DMS153 (cell line): Measurements from ENCODE around the gene RELT.

Experiments
- DNase-seq: peaks from one replicate; lab custom pipeline; 2025; lab: John Stamatoyannopoulos, UW

RELT gene

DNA sequence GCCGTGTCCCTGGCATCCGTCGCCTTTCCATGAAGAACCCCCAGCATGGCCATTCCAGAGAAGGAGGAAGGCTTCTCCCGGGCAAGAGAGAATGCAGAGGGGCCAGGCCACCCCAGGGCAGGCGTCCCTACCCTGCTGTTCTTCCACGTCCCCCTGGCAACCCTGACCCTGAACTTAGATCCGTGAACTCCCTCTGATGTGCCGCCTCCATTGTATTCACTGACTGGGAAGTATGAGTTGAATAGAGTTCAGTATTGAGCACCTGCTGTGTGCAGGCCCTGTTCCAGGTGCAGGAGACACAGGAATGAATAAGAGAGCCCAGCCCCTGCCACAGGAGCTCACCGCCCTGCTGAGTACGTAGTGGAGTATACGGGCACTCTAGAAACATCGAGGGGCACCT is 29.1 kb upstream of the RELT start:
- no peak for DNase-seq

- DNase-seq: no peak
Observed at GRCh38 chr11:73348838-73349237, 27.4 kb upstream of the RELT start.

- no peak for DNase-seq
Observed at GRCh38 chr11:73349633-73350032, 26.6 kb upstream of the RELT start.

- peak; percentile 34 for DNase-seq
Observed at GRCh38 chr11:73350908-73351636, 25.1 kb upstream of the RELT start.

- no peak for DNase-seq
Observed at GRCh38 chr11:73353422-73353821, 22.8 kb upstream of the RELT start.

- no peak for DNase-seq
Observed at GRCh38 chr11:73355109-73355508, 21.1 kb upstream of the RELT start.

DNA sequence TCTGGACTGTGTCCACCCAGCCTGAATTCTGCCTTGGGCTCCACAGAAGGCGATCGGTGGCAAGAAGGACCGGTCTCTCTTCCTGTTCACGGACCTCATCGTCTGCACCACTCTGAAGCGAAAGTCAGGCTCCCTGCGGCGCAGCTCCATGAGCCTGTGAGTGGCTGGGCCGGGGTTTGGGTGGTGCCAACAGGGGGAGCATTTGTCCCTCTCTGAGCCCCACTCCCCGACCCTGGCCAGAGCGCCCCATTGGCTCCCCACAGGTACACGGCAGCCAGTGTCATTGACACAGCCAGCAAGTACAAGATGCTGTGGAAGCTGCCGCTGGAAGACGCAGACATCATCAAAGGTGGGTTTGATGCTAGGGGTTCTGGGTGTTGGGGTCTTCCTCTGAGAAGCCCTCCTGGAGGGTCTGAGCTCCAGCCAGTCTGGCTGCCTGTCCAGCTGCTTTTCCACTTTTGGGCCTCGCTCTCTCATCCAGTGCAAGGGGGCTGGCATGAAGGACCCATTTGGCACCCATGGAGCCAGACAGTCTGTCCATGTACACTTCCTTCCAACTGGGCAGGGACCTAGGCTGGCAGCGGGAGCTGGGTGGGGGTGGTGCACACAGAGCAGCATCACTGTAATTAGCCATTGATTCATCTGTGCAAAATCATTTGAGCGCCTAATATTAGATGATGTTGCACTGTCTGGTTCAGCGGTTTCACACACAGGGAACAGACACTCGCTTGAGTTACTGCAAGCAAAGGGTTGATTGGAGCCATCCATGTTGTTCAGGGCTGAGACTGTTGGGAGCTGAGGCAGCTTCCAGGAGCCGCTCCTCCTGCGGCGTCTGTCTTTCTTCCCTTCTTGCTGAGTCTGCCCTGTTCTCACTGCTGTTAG is 19.0 kb upstream of the RELT start:
- DNase-seq: no peak

GRCh38 chr11:73358071-73358470 is 18.1 kb upstream of the RELT start:
- no peak for DNase-seq

- no peak for DNase-seq
Observed at GRCh38 chr11:73359341-73359740, 16.9 kb upstream of the RELT start.

GRCh38 chr11:73359930-73360742 is 16.1 kb upstream of the RELT start:
- DNase-seq: no peak

DNA sequence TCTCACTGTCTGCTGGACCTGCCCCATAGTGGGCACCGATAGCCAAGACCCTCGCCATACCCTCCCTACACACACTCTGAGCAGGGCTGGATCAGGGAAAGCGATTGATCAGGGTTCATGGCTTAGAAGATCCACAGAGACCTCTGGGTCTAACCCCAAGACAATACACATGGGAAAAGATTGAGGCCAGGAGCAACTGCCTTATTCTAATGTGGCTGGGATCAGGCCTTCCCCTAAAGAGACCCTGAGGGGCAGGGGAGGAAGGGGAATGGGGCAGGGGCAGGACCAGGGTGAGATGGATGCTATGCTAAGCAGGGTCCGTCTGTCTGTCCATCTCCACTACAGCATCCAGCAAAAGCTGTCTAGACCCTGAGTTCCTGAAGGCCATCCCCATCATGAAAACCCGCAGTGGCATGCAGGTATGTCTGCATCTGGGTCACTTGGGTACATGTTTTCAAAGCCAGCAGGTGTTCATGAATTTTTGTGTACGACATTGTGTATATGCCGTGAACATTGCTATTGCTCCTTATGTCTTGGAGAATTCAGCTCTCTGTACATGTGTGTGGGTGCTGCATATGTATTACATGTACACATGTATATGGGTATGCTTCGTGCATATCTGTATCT is 15.3 kb upstream of the RELT start:
- DNase-seq: no peak

DNA sequence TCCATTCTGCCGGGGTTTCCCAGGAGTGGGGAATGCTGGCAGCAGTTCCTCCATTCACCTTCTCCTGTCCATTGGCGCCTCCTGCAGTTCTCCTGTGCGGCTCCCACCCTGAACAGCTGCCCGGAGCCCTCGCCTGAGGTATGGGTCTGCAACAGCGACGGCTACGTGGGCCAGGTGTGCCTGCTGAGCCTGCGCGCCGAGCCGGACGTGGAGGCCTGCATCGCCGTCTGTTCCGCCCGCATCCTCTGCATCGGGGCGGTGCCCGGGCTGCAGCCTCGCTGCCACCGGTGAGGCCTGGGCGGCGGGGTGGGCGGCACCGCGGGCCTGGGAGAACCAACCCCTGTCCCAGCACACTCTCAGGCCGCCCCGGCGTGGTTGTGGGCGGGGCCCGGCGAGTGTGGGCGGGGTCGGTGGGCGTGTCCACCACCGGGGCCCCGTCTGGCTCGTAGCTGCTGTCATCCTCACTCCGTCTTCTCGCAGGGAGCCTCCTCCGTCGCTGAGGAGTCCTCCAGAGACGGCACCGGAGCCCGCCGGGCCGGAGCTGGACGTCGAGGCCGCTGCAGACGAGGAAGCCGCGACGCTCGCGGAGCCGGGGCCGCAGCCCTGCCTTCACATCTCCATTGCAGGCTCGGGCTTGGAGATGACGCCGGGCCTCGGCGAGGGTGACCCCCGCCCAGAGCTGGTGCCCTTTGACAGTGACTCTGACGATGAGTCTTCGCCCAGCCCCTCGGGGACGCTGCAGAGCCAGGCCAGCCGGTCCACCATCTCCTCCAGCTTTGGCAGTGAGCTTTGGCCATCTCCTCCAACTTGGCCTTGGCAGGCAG is 14.0 kb upstream of the RELT start:
- DNase-seq: no peak

DNA sequence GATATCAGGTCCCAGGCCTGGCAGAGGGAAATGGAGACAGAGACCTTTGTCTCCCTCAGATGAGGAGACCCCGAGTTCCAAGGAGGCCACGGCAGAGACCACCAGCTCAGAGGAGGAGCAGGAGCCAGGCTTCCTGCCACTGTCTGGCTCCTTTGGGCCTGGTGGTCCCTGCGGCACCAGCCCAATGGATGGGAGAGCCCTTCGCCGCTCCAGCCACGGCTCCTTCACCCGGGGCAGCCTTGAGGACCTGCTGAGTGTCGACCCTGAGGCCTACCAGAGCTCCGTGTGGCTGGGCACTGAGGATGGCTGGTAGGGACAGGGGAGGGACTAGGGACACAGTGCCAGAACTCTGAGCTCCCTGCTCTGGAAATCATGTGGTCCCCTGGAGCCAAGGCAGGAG is 13.1 kb upstream of the RELT start:
- no peak for DNase-seq

GRCh38 chr11:73365352-73366264 is 10.6 kb upstream of the RELT start:
- DNase-seq: no peak

DNA sequence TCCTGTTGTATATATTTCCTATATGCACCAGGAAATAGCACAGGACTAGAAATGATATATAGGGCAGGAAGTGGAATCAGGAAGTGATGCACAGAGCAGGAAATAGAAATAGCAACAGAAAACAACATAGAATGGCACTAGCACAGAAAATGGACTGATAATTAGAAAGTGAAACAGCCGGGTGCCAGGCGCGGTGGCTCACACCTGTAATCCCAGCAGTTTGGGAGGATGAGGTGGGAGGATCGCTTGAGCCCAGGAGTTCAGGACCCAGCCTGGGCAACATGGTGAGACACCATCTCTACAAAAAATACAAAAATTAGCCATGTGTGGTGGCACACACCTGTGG is 10.0 kb upstream of the RELT start:
- DNase-seq: no peak

DNA sequence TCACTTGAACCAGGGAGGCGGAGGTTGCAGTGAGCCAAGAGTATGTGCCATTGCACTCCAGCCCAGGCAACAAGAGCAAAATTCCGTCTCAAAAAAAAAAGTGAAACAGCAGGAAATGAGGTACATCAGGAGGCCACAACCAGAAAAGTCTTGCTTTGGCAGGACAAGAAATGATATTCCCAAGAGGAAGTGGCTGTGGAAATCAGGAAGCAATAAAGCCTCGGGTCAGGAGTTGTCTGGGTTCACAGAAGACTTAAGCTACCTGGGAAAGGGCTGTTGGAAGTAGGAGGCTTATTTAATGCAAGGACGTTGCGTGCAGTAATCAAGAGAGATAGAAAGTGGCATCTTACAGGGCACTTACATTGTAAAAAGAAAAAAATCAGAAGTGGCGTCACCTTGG is 9.2 kb upstream of the RELT start:
- DNase-seq: no peak

DNA sequence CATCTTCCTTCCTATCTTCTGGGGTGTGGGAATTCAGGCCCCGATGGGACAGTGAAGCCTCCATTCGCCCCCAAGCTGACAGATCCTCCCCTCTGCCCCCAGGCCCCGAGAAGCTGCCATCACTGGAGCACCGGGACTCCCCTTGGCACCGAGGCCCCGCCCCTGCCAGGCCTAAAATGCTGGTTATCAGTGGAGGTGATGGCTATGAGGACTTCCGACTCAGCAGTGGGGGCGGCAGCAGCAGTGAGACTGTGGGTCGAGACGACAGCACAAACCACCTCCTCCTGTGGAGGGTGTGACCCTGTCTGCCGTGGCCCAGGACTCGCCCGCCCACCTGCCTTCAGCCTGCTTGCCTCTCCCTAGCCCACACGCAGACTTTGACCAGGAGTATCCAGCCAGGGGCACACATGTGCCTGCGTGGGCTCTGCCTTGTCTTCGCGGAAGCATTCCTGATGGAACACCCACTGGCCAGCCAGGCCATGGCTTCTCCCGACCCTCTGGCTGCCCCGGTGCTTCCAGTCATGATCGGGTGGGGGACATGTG is 8.6 kb upstream of the RELT start:
- no peak for DNase-seq

GRCh38 chr11:73372375-73372993 is 3.7 kb upstream of the RELT start:
- no peak for DNase-seq

DNA sequence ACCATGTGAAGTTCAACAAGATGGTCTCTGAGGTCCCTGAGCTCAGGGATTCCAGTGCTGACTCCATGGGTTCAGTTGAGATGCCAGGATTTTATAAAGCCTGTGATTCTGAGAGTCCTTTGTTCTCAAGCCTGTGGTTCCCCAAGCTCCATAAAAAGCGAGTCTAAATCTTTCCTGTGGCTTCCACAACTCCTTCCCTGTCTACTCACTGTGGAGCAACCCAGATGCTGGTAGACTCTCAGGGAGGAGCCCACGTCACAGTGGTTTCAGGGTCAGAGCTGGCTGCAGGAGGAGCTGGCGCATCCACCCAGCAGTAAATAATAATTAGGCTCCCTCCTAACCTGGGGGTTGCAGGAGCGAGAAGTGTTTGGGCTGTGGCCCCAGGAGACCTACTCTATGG is 2.0 kb upstream of the RELT start:
- peak; percentile 25 for DNase-seq

- no peak for DNase-seq
Observed at GRCh38 chr11:73375830-73376159, 404 bp upstream of the RELT start.
